Astrocyte of the hippocampus (primary cell): Measurements from ENCODE around the gene KLKB1.

ENCODE experiments used
- DNase-seq: peaks from one replicate; pipeline ENCODE4 v3.0.0; 2011; ENCODE audit warnings: low read depth, low spot score

The KLKB1 gene

DNA sequence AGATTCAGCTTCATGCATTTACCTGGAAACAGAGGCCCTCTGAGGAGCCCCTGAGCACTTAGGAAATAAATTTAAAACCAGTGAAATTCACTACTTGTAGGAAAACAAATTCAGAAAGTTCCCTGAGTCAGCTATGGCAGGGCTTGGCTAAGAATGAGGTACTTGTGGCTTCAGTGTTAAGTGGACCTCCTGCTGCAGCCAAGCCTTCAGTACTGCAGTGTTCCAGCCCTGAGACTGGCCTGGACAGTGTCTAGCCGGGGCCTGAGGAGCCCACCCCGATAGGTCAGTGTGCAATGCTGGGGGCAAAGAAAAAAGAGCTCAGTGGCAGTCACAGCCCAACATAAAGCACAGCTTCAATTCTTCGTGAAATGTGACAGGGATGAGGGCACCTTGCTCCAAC, 80.6 kb downstream of the KLKB1 start:
- no peak for DNase-seq
